ENCODE measurements around the gene AGTR1. TPM values are rescaled to one million over a fixed set of nuclear protein-coding genes. Genes with fewer than 3 reads are reported as not detected.

Gene AGTR1
- 1 to 10 TPM in 3 of 4 donors, not detected in 1; 1.1 to 2.3 (median 1.2) TPM for polyA plus RNA-seq
- long read RNA-seq, donor 1 = 0 reads
- long read RNA-seq, donor 2 = 0 reads
- long read RNA-seq, donor 3 = 0 reads
- long read RNA-seq, donor 4 = 0 reads
- long read RNA-seq, donor 5, partial matches to known transcripts = 0 of 1 reads
- long read RNA-seq, donor 5, other reads (novel, unspliced or antisense) = 0 of 1 reads
- long read RNA-seq, donor 6, partial matches to known transcripts = 0 of 1 reads
- long read RNA-seq, donor 6, other reads (novel, unspliced or antisense) = 0 of 1 reads
- long read RNA-seq, donor 7 = 0 reads
- long read RNA-seq, donor 8, partial matches to known transcripts = 0 of 2 reads
- long read RNA-seq, donor 8, other reads (novel, unspliced or antisense) = 0 of 2 reads
- long read RNA-seq, donor 9 = 0 reads
- long read RNA-seq, donor 10, partial matches to known transcripts = 0 of 1 reads
- long read RNA-seq, donor 10, other reads (novel, unspliced or antisense) = 0 of 1 reads

DNA sequence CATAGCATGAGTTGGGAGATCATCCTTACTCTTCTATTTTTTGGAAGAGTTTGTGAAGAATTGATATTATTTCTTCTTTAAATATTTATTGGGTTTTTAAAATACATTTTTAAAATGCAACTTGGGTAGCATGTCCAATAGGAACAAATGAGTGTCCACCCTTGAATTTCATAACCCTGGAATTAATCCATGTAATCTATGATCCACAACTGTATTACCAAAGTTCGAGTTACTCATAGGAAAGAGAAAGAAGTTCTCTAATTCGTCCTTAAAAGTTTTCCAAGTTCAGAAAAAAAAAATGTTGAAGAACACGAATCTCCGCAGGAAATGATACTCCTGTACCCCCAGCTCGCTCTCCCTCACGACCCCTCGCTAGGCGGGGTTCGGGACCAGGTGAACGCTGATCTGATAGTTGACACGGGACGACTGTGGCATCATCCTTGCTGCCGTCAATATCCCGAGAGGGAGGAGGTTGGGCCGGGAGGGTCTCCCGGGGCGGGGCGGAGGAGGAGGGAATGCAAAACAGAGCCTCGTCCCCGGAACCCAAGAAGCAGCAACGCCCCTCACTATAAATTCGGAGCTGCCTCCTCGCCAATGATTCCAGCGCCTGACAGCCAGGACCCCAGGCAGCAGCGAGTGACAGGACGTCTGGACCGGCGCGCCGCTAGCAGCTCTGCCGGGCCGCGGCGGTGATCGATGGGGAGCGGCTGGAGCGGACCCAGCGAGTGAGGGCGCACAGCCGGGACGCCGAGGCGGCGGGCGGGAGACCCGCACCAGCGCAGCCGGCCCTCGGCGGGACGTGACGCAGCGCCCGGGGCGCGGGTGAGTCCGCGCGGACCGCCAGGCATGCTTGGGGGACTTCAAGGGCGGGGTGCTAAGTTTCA, at the start of gene AGTR1:
TSS of gene AGTR1 (plus strand) at position 598 of the 884 bp plus-strand sequence. CDS start 43,133 bp downstream, outside the sequence.
- peaks cover 5 to 18% (median 9%) of the 10 kb centered on the region in 3 donors for H3K27me3 ChIP-seq (ENCODE audit: control insufficient read depth in 3 of 3, insufficient read depth in 3 of 3, low read length in 3 of 3)
- 2 to 7% (median 3%) methylated on average over 44 to 61 of the region's 61 CpGs for WGBS, 3 donors
- peak in 1 of 2 donors; percentile 55 for DNase-seq
- H3K36me3 ChIP-seq (ENCODE audit: control insufficient read depth in 3 of 3, insufficient read depth in 2 of 3, low read depth in 1 of 3, low read length in 3 of 3) = no peaks in the 10 kb centered on the region
- H3K27ac ChIP-seq (ENCODE audit: low read depth in 1 of 3, low read length in 2 of 3) = no peak within 1 kb of the TSS
- peak within 1 kb of the TSS; percentile 21 to 41 (median 39) for H3K4me3 ChIP-seq (ENCODE audit: low read depth in 1 of 3, low read length in 3 of 3)
- no peak for FAIRE-seq
- peaks cover 0 to 2% (median 0%) of the 10 kb centered on the region in 3 donors for H3K4me1 ChIP-seq (ENCODE audit: control insufficient read depth in 3 of 3, insufficient read depth in 2 of 3, low read depth in 1 of 3, low read length in 2 of 3)
- no peaks in the 10 kb centered on the region for H3K9me3 ChIP-seq (ENCODE audit: control insufficient read depth in 2 of 2, insufficient read depth in 1 of 2, low read depth in 1 of 2, low read length in 1 of 2)

GRCh38 chr3:148648685-148649352, 48.9 kb upstream of the AGTR1 start:
- Histone ChIP-seq H3K4me1 (ENCODE audit: control insufficient read depth in 3 of 3, insufficient read depth in 2 of 3, low read depth in 1 of 3, low read length in 2 of 3) (no peaks in the 10 kb centered on the region), H3K27me3 (ENCODE audit: control insufficient read depth in 3 of 3, insufficient read depth in 3 of 3, low read length in 3 of 3) (no peaks in the 10 kb centered on the region), H3K27ac (ENCODE audit: low read depth in 1 of 3, low read length in 2 of 3) (no peak overlapping the region), H3K4me3 (ENCODE audit: low read depth in 1 of 3, low read length in 3 of 3) (no peak overlapping the region), H3K9me3 (ENCODE audit: control insufficient read depth in 2 of 2, insufficient read depth in 1 of 2, low read depth in 1 of 2, low read length in 1 of 2) (no peaks in the 10 kb centered on the region), H3K36me3 (ENCODE audit: control insufficient read depth in 3 of 3, insufficient read depth in 2 of 3, low read depth in 1 of 3, low read length in 3 of 3) (no peaks in the 10 kb centered on the region)
- DNase-seq (no peak), FAIRE-seq (no peak)
- 77 to 89% (median 85%) methylated on average over 3 of the region's 3 CpGs for WGBS, 3 donors

GRCh38 chr3:148651549-148651948, 46.2 kb upstream of the AGTR1 start:
- whole genome bisulfite sequencing, 3 donors = 71 to 79% (median 75%) methylated on average over 6 of the region's 6 CpGs
- no peaks in the 10 kb centered on the region for H3K4me1 ChIP-seq (ENCODE audit: control insufficient read depth in 3 of 3, insufficient read depth in 2 of 3, low read depth in 1 of 3, low read length in 2 of 3)
- H3K9me3 ChIP-seq (ENCODE audit: control insufficient read depth in 2 of 2, insufficient read depth in 1 of 2, low read depth in 1 of 2, low read length in 1 of 2) = no peaks in the 10 kb centered on the region
- H3K36me3 ChIP-seq (ENCODE audit: control insufficient read depth in 3 of 3, insufficient read depth in 2 of 3, low read depth in 1 of 3, low read length in 3 of 3) = no peaks in the 10 kb centered on the region
- DNase-seq = no peak
- no peak for FAIRE-seq
- no peak overlapping the region for H3K4me3 ChIP-seq (ENCODE audit: low read depth in 1 of 3, low read length in 3 of 3)
- H3K27ac ChIP-seq (ENCODE audit: low read depth in 1 of 3, low read length in 2 of 3) = no peak overlapping the region
- no peaks in the 10 kb centered on the region for H3K27me3 ChIP-seq (ENCODE audit: control insufficient read depth in 3 of 3, insufficient read depth in 3 of 3, low read length in 3 of 3)

DNA sequence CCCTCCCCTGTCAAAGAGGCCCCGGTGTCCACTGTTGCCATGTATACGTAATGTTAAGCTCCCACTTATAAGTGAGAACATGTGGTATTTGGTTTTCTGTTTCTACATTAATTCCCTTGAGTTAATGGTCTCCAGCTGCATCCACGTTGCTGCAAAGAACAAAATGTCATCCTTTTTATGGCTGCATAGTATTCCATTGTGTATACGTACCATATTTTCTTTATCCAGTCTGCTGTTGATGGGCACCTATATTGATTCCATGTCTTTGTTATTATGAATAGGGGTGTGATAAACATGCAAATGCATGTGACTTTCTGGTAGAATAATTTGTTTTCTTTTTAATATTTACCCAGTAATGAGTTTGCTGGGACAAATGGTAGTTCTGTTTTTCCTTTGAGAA, 43.3 kb upstream of the AGTR1 start:
- Histone ChIP-seq H3K27ac (ENCODE audit: low read depth in 1 of 3, low read length in 2 of 3) (no peak overlapping the region), H3K4me1 (ENCODE audit: control insufficient read depth in 3 of 3, insufficient read depth in 2 of 3, low read depth in 1 of 3, low read length in 2 of 3) (no peaks in the 10 kb centered on the region), H3K9me3 (ENCODE audit: control insufficient read depth in 2 of 2, insufficient read depth in 1 of 2, low read depth in 1 of 2, low read length in 1 of 2) (no peaks in the 10 kb centered on the region), H3K36me3 (ENCODE audit: control insufficient read depth in 3 of 3, insufficient read depth in 2 of 3, low read depth in 1 of 3, low read length in 3 of 3) (no peaks in the 10 kb centered on the region), H3K4me3 (ENCODE audit: low read depth in 1 of 3, low read length in 3 of 3) (no peak overlapping the region), H3K27me3 (ENCODE audit: control insufficient read depth in 3 of 3, insufficient read depth in 3 of 3, low read length in 3 of 3) (no peaks in the 10 kb centered on the region)
- DNase-seq (no peak), FAIRE-seq (no peak)
- WGBS, 3 donors = 82 to 89% (median 83%) methylated on average over 4 of the region's 4 CpGs

GRCh38 chr3:148657470-148657869, 40.2 kb upstream of the AGTR1 start:
- H3K27me3 ChIP-seq (ENCODE audit: control insufficient read depth in 3 of 3, insufficient read depth in 3 of 3, low read length in 3 of 3) = no peaks in the 10 kb centered on the region
- 54 to 73% (median 63%) methylated on average over 4 of the region's 4 CpGs for WGBS, 3 donors
- no peaks in the 10 kb centered on the region for H3K36me3 ChIP-seq (ENCODE audit: control insufficient read depth in 3 of 3, insufficient read depth in 2 of 3, low read depth in 1 of 3, low read length in 3 of 3)
- H3K27ac ChIP-seq (ENCODE audit: low read depth in 1 of 3, low read length in 2 of 3) = no peak overlapping the region
- DNase-seq (no peak), FAIRE-seq (no peak)
- no peaks in the 10 kb centered on the region for H3K4me1 ChIP-seq (ENCODE audit: control insufficient read depth in 3 of 3, insufficient read depth in 2 of 3, low read depth in 1 of 3, low read length in 2 of 3)
- no peaks in the 10 kb centered on the region for H3K9me3 ChIP-seq (ENCODE audit: control insufficient read depth in 2 of 2, insufficient read depth in 1 of 2, low read depth in 1 of 2, low read length in 1 of 2)
- H3K4me3 ChIP-seq (ENCODE audit: low read depth in 1 of 3, low read length in 3 of 3) = no peak overlapping the region

DNA sequence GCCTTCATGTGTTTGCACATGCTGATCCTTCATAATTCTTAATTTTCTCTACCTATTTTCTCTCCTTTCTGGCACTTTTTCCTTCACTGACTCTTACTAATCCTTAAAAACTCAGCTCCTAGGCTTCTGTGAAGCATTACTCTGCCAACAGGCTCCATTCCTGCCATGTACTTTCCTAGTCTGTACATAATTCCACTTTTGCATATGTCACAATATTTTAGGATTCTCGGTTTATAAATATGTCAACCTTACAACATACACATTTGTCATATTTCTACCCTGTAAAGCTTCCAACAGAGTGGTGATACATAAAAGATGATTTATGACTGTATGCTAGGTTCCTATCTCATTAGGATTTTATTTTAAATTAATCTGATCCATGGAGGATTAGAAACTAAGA, 38.2 kb upstream of the AGTR1 start:
- Histone ChIP-seq H3K36me3 (ENCODE audit: control insufficient read depth in 3 of 3, insufficient read depth in 2 of 3, low read depth in 1 of 3, low read length in 3 of 3) (no peaks in the 10 kb centered on the region), H3K4me1 (ENCODE audit: control insufficient read depth in 3 of 3, insufficient read depth in 2 of 3, low read depth in 1 of 3, low read length in 2 of 3) (no peaks in the 10 kb centered on the region), H3K27me3 (ENCODE audit: control insufficient read depth in 3 of 3, insufficient read depth in 3 of 3, low read length in 3 of 3) (no peaks in the 10 kb centered on the region), H3K9me3 (ENCODE audit: control insufficient read depth in 2 of 2, insufficient read depth in 1 of 2, low read depth in 1 of 2, low read length in 1 of 2) (no peaks in the 10 kb centered on the region), H3K4me3 (ENCODE audit: low read depth in 1 of 3, low read length in 3 of 3) (no peak overlapping the region), H3K27ac (ENCODE audit: low read depth in 1 of 3, low read length in 2 of 3) (no peak overlapping the region)
- WGBS, 3 donors = 81 to 90% (median 90%) methylated on average over 1 of the region's 1 CpG
- FAIRE-seq = no peak
- DNase-seq = no peak

- DNase-seq (peak in 1 of 2 donors; percentile 29), FAIRE-seq (no peak)
- no peaks in the 10 kb centered on the region for H3K4me1 ChIP-seq (ENCODE audit: control insufficient read depth in 3 of 3, insufficient read depth in 2 of 3, low read depth in 1 of 3, low read length in 2 of 3)
- no peaks in the 10 kb centered on the region for H3K27me3 ChIP-seq (ENCODE audit: control insufficient read depth in 3 of 3, insufficient read depth in 3 of 3, low read length in 3 of 3)
- no peaks in the 10 kb centered on the region for H3K36me3 ChIP-seq (ENCODE audit: control insufficient read depth in 3 of 3, insufficient read depth in 2 of 3, low read depth in 1 of 3, low read length in 3 of 3)
- no peak overlapping the region for H3K4me3 ChIP-seq (ENCODE audit: low read depth in 1 of 3, low read length in 3 of 3)
- H3K9me3 ChIP-seq (ENCODE audit: control insufficient read depth in 2 of 2, insufficient read depth in 1 of 2, low read depth in 1 of 2, low read length in 1 of 2) = no peaks in the 10 kb centered on the region
- no peak overlapping the region for H3K27ac ChIP-seq (ENCODE audit: low read depth in 1 of 3, low read length in 2 of 3)
These were observed 17.4 kb upstream of the AGTR1 start for GRCh38 chr3:148680289-148680688.

GRCh38 chr3:148681080-148681479, 16.6 kb upstream of the AGTR1 start:
- Histone ChIP-seq H3K9me3 (ENCODE audit: control insufficient read depth in 2 of 2, insufficient read depth in 1 of 2, low read depth in 1 of 2, low read length in 1 of 2) (no peaks in the 10 kb centered on the region), H3K4me1 (ENCODE audit: control insufficient read depth in 3 of 3, insufficient read depth in 2 of 3, low read depth in 1 of 3, low read length in 2 of 3) (no peaks in the 10 kb centered on the region), H3K27ac (ENCODE audit: low read depth in 1 of 3, low read length in 2 of 3) (no peak overlapping the region), H3K4me3 (ENCODE audit: low read depth in 1 of 3, low read length in 3 of 3) (no peak overlapping the region), H3K36me3 (ENCODE audit: control insufficient read depth in 3 of 3, insufficient read depth in 2 of 3, low read depth in 1 of 3, low read length in 3 of 3) (no peaks in the 10 kb centered on the region), H3K27me3 (ENCODE audit: control insufficient read depth in 3 of 3, insufficient read depth in 3 of 3, low read length in 3 of 3) (no peaks in the 10 kb centered on the region)
- 45 to 60% (median 46%) methylated on average over 1 of the region's 1 CpG for WGBS, 3 donors
- FAIRE-seq (no peak), DNase-seq (no peak)
